ENCODE measurements around the gene LRRC74B.
"Not testable (repeated sequence)": the region's sequence is repeated elsewhere in the genome, so short reads cannot be mapped to it uniquely, and the experiment has no call there.

The LRRC74B gene

GRCh38 chr22:21045585-21046294 lies at the start of gene LRRC74B:
TSS of gene LRRC74B (plus strand) at chr22:21045946. CDS start at chr22:21045987, 41 bp downstream.
- peak; percentile 82 for DNase-seq

- no peak for DNase-seq
These were observed 49.7 kb upstream of the LRRC74B start for GRCh38 chr22:20996031-20996410.

- no peak for DNase-seq
These were observed 48.9 kb upstream of the LRRC74B start for GRCh38 chr22:20996598-20997535.

- no peak for DNase-seq
These were observed 48.0 kb upstream of the LRRC74B start for GRCh38 chr22:20997536-20998257.

GRCh38 chr22:20998411-20999336 lies 47.1 kb upstream of the LRRC74B start:
- DNase-seq: no peak

GRCh38 chr22:20999350-21000206 lies 46.2 kb upstream of the LRRC74B start:
- DNase-seq: no peak

- no peak for DNase-seq
These were observed 45.3 kb upstream of the LRRC74B start for GRCh38 chr22:21000207-21000986.

- DNase-seq: no peak
These were observed 44.7 kb upstream of the LRRC74B start for GRCh38 chr22:21000987-21001600.

GRCh38 chr22:21001601-21002325 lies 44.0 kb upstream of the LRRC74B start, which contains the start of gene THAP7:
TSS of gene THAP7 (minus strand) at chr22:21002118. CDS start at chr22:21001911, 207 bp downstream.
- peak; percentile 92 for DNase-seq

GRCh38 chr22:21003782-21004181 lies 42.0 kb upstream of the LRRC74B start:
- DNase-seq: no peak

- DNase-seq: not testable (repeated sequence)
These were observed 36.5 kb upstream of the LRRC74B start for GRCh38 chr22:21009208-21009607.

- DNase-seq: no peak
These were observed 35.9 kb upstream of the LRRC74B start for GRCh38 chr22:21009638-21010425.

GRCh38 chr22:21010426-21011113 lies 35.2 kb upstream of the LRRC74B start:
- DNase-seq: no peak

- no peak for DNase-seq
These were observed 33.0 kb upstream of the LRRC74B start for GRCh38 chr22:21012446-21013407.

- peak; percentile 45 for DNase-seq
These were observed 32.0 kb upstream of the LRRC74B start for GRCh38 chr22:21013657-21014201.

GRCh38 chr22:21014202-21014725 lies 31.5 kb upstream of the LRRC74B start:
- DNase-seq: peak; percentile 95

All from T1000 (cell line).